GM18517 (cell line): ENCODE data around the gene CFAP52.
"Not testable (repeated sequence)": the region's sequence is repeated elsewhere in the genome, so short reads cannot be mapped to it uniquely, and the experiment has no call there.

Source experiments
- ATAC-seq: cut with Tn5 transposase; IDR thresholded peaks from one replicate; pipeline ENCODE4 v1.9.1; 2021; ENCODE audit warnings: mild to moderate bottlenecking, moderate library complexity; ENCODE audit not compliant: unreplicated experiment

CFAP52 gene

GRCh38 chr17:9568957-9569588 is 7.4 kb upstream of the CFAP52 start:
- ATAC-seq = no peak

- no peak for ATAC-seq
Measured at GRCh38 chr17:9571201-9571600, 5.2 kb upstream of the CFAP52 start.

- peak; percentile 58 for ATAC-seq
Measured at GRCh38 chr17:9575381-9576101, 901 bp upstream of the CFAP52 start, which contains the start of gene STX8. Gene STX8 (minus strand): TSS chr17:9575820. CDS start chr17:9575808, 12 bp downstream.

GRCh38 chr17:9577373-9577709 is 899 bp downstream of the CFAP52 start:
- no peak for ATAC-seq

- ATAC-seq = no peak
Measured at GRCh38 chr17:9587969-9588656, 11.7 kb downstream of the CFAP52 start.

GRCh38 chr17:9594065-9594464 is 17.6 kb downstream of the CFAP52 start:
- no peak for ATAC-seq

- ATAC-seq = not testable (repeated sequence)
Measured at GRCh38 chr17:9597638-9598037, 21.2 kb downstream of the CFAP52 start.

GRCh38 chr17:9598661-9599060 is 22.2 kb downstream of the CFAP52 start:
- ATAC-seq = no peak

- not testable (repeated sequence) for ATAC-seq
Measured at GRCh38 chr17:9604583-9604982, 28.1 kb downstream of the CFAP52 start.

GRCh38 chr17:9606453-9606852 is 30.0 kb downstream of the CFAP52 start:
- no peak for ATAC-seq

- ATAC-seq = not testable (repeated sequence)
Measured at GRCh38 chr17:9607058-9607457, 30.6 kb downstream of the CFAP52 start.

GRCh38 chr17:9611557-9611956 is 35.1 kb downstream of the CFAP52 start:
- no peak for ATAC-seq

- no peak for ATAC-seq
Measured at GRCh38 chr17:9612006-9612405, 35.6 kb downstream of the CFAP52 start.

GRCh38 chr17:9615486-9615885 is 39.0 kb downstream of the CFAP52 start:
- ATAC-seq = no peak

- no peak for ATAC-seq
Measured at GRCh38 chr17:9622961-9623360, 46.5 kb downstream of the CFAP52 start.

GRCh38 chr17:9628509-9628908 is 52.1 kb downstream of the CFAP52 start:
- no peak for ATAC-seq

GRCh38 chr17:9632741-9633140 is 56.3 kb downstream of the CFAP52 start:
- ATAC-seq = no peak

GRCh38 chr17:9635340-9635739 is 58.9 kb downstream of the CFAP52 start:
- ATAC-seq = no peak

GRCh38 chr17:9636501-9636900 is 60.1 kb downstream of the CFAP52 start:
- ATAC-seq = no peak

- ATAC-seq = not testable (repeated sequence)
Measured at GRCh38 chr17:9640388-9640787, 63.9 kb downstream of the CFAP52 start.

- no peak for ATAC-seq
Measured at GRCh38 chr17:9643611-9644010, 67.2 kb downstream of the CFAP52 start.
